ENCODE results near the gene SBF2.

SBF2 gene

DNA sequence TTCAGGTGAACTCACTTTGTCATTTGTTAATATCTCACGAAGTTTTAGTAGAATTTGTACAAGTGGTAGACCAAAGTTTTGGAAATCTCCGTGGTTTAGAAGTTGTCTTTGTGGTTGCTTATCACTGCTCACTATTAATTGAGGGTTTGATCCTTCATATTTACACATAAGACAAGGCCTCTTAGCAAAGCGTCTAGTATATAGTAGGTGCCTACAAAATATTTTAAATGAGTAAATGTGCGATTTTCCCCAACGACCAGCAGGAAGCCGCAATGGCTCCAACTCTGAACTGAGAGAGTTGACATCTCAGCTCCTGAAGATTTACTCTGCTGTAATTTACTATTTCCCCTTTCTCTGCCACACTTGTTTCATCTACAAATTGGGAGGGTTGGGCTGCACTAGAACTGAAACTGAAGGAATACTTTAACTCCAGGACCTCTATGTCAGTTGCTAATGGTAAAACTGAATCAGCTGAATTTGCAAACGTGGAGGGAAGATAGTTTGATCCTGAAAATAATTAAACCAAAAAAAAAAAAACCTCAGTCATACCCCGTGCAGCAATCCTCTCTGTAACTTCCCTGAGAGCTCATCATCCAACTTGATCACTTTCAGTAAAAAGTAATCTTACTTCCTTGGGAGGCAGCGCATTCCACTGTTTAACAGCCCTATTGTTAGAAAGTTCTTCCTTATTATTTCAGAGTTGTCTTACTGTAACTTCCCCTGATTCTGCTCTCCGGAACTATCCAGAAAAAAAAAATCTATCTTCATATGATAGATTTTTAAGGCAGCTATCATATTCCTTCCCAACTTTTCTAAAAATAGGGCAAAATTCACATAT lies 1.3 kb upstream of the SBF2 start:
- no peaks in the 10 kb centered on the region for H3K9me3 ChIP-seq (ENCODE audit: control insufficient read depth, insufficient read depth, low read length)
- H3K4me1 ChIP-seq (ENCODE audit: insufficient read depth, low read length) = peaks cover 16% of the 10 kb centered on the region
- H3K36me3 ChIP-seq (ENCODE audit: insufficient read depth, low read length) = no peaks in the 10 kb centered on the region
- peak overlapping the region; percentile 73 for H3K9ac ChIP-seq (ENCODE audit: low read depth, low read length)

DNA sequence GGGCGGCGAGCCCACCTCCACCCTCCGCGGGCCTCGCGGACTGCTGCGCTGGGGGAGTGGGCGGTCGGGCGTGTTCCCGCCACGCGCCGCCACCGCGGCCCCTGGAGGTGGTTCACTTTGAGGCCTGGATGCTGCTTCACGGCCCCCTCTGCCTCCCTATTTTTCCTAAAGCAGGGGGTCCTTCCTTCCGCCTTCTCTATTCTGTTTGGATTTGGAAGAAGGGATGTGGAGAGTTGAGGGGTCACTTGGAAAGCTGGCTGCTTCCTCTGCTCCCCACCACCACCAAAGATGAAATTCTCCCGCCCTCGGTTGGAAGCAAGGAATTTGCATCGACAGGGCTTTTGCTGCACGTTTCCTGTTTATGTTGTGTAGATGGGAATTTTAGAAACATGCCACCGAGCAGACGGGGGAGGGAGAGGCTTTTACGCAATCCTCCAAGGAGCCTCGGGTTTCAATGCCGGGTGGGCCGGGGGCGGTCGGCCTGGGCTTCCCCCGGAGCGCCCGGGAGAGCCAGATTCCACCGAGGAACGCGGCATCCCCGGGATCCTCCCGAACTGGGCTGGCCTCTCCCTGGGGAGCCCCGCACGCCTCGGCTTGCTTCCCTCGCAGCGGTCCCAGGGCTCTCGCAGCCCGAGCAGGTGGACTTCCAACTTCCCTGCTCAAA lies 403 bp upstream of the SBF2 start:
- peaks cover 18% of the 10 kb centered on the region for H3K4me1 ChIP-seq (ENCODE audit: insufficient read depth, low read length)
- H3K9ac ChIP-seq (ENCODE audit: low read depth, low read length) = peak overlapping the region; percentile 73
- H3K9me3 ChIP-seq (ENCODE audit: control insufficient read depth, insufficient read depth, low read length) = no peaks in the 10 kb centered on the region
- no peaks in the 10 kb centered on the region for H3K36me3 ChIP-seq (ENCODE audit: insufficient read depth, low read length)

- no peaks in the 10 kb centered on the region for H3K36me3 ChIP-seq (ENCODE audit: insufficient read depth, low read length)
- H3K9ac ChIP-seq (ENCODE audit: low read depth, low read length) = no peak overlapping the region
- H3K9me3 ChIP-seq (ENCODE audit: control insufficient read depth, insufficient read depth, low read length) = no peaks in the 10 kb centered on the region
- H3K4me1 ChIP-seq (ENCODE audit: insufficient read depth, low read length) = peaks cover 18% of the 10 kb centered on the region
These were observed 2.0 kb downstream of the SBF2 start for GRCh38 chr11:10291801-10292638.

GRCh38 chr11:10289765-10290380 lies 4.1 kb downstream of the SBF2 start:
- Histone ChIP-seq H3K36me3 (ENCODE audit: insufficient read depth, low read length) (no peaks in the 10 kb centered on the region), H3K9me3 (ENCODE audit: control insufficient read depth, insufficient read depth, low read length) (no peaks in the 10 kb centered on the region), H3K4me1 (ENCODE audit: insufficient read depth, low read length) (peaks cover 12% of the 10 kb centered on the region), H3K9ac (ENCODE audit: low read depth, low read length) (no peak overlapping the region)

DNA sequence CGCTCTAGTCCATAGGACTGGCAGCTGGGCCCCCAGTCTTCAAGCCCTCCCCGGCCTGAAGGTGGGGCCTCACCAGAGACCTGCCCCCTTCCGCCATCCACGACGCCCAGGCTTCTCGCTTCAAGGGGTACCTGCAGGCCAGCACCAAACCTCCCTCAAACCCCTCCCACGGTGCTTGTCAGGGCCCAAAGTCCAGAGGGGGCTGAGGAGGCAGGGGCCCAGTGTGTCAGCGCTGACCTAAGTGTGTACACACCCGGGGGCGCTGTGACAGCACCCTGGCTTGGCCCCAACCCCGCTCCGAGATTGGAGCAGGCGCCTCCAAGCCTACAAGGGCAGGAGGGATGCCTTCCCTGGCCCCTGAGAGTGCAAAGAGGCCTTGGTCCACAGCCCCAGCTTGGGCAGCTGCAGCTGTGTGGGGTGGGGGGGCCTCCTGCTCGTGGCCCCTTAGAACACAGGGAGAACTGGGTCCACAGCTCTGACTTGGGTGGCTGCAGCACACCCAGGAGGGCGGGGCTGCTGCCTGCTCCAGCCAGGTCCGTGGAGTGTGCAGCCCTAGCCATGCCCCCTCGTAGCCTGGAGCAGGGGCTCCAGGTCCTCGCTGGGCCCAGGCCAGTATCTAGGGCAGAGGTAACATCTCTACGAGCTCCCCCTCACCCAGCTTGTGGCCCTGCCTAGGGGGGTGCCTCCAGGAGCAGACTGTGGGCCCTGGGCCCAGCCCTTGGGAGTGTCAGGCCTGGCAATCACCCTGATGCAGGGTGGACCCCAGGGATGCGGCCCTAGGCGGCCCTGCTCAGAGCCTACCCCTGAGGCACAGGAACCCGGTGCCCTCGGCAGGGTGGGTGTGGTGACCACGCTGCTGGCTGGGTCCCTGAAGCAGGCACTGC lies 4.9 kb downstream of the SBF2 start:
- Histone ChIP-seq H3K4me1 (ENCODE audit: insufficient read depth, low read length) (peaks cover 12% of the 10 kb centered on the region), H3K9me3 (ENCODE audit: control insufficient read depth, insufficient read depth, low read length) (no peaks in the 10 kb centered on the region), H3K36me3 (ENCODE audit: insufficient read depth, low read length) (no peaks in the 10 kb centered on the region), H3K9ac (ENCODE audit: low read depth, low read length) (no peak overlapping the region)

- H3K9me3 ChIP-seq (ENCODE audit: control insufficient read depth, insufficient read depth, low read length) = no peaks in the 10 kb centered on the region
- H3K4me1 ChIP-seq (ENCODE audit: insufficient read depth, low read length) = peaks cover 12% of the 10 kb centered on the region
- no peaks in the 10 kb centered on the region for H3K36me3 ChIP-seq (ENCODE audit: insufficient read depth, low read length)
- no peak overlapping the region for H3K9ac ChIP-seq (ENCODE audit: low read depth, low read length)
These were observed 6.0 kb downstream of the SBF2 start for GRCh38 chr11:10287766-10288715.

DNA sequence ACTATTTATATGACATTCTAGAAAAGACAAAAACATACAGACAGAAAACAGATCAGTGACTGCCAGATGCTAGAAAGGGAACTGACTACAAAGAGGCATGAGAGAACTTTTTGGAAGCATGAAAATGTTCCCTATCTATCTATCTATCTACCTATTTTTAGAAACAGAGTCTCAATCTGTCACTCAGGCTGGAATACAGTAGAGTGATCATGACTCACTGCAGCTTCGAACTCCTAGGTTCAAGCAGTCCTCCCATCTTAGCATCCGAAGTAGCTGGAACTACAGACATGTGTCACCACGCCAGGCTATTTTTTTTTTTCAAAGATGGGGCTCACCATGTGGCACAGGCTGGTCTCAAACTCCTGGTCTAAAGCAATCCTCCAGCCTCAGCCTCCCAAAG lies 6.9 kb downstream of the SBF2 start:
- Histone ChIP-seq H3K9ac (ENCODE audit: low read depth, low read length) (no peak overlapping the region), H3K36me3 (ENCODE audit: insufficient read depth, low read length) (no peaks in the 10 kb centered on the region), H3K9me3 (ENCODE audit: control insufficient read depth, insufficient read depth, low read length) (no peaks in the 10 kb centered on the region), H3K4me1 (ENCODE audit: insufficient read depth, low read length) (peaks cover 12% of the 10 kb centered on the region)

DNA sequence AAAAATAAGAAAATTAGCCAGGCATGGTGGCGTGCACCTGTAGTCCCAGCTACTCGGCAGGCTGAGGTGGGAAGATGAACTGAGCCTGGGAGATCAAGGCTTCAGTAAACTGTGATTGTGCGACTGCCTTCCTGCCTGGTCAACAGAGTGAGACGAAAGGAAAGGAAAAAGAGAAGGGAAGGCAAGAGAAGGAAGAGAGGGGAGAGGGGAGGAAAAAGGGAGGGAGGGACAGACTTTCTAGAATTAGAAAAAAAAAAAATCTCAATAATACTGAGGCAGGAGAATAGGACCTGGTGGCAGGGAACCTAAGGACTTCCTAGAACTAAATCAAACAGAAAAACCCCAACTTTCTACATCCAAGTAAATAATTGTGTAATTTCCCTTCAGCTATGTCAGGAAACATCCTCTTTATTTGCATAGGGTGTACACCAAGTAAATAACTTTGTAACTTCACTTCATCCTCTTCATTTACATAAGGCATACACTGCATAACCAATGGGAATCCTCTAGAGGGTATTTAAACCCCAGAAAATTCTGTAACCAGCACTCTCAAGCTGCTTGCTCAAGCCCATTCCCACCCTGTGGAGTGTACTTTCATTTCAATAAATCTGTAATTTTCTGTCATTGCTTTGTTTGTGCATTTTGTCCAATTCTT lies 8.7 kb downstream of the SBF2 start:
- Histone ChIP-seq H3K9ac (ENCODE audit: low read depth, low read length) (no peak overlapping the region), H3K36me3 (ENCODE audit: insufficient read depth, low read length) (no peaks in the 10 kb centered on the region), H3K9me3 (ENCODE audit: control insufficient read depth, insufficient read depth, low read length) (no peaks in the 10 kb centered on the region), H3K4me1 (ENCODE audit: insufficient read depth, low read length) (peaks cover 2% of the 10 kb centered on the region)

GRCh38 chr11:10283991-10284390 lies 10.0 kb downstream of the SBF2 start:
- Histone ChIP-seq H3K9ac (ENCODE audit: low read depth, low read length) (no peak overlapping the region), H3K9me3 (ENCODE audit: control insufficient read depth, insufficient read depth, low read length) (no peaks in the 10 kb centered on the region), H3K36me3 (ENCODE audit: insufficient read depth, low read length) (no peaks in the 10 kb centered on the region), H3K4me1 (ENCODE audit: insufficient read depth, low read length) (no peaks in the 10 kb centered on the region; the same call in 1 of the 2 replicates)

GRCh38 chr11:10282117-10282516 lies 11.9 kb downstream of the SBF2 start:
- Histone ChIP-seq H3K4me1 (ENCODE audit: insufficient read depth, low read length) (no peaks in the 10 kb centered on the region; the same call in 1 of the 2 replicates), H3K9me3 (ENCODE audit: control insufficient read depth, insufficient read depth, low read length) (no peaks in the 10 kb centered on the region), H3K36me3 (ENCODE audit: insufficient read depth, low read length) (no peaks in the 10 kb centered on the region), H3K9ac (ENCODE audit: low read depth, low read length) (no peak overlapping the region)

- H3K4me1 ChIP-seq (ENCODE audit: insufficient read depth, low read length) = no peaks in the 10 kb centered on the region; the same call in 1 of the 2 replicates
- H3K36me3 ChIP-seq (ENCODE audit: insufficient read depth, low read length) = no peaks in the 10 kb centered on the region
- no peak overlapping the region for H3K9ac ChIP-seq (ENCODE audit: low read depth, low read length)
- H3K9me3 ChIP-seq (ENCODE audit: control insufficient read depth, insufficient read depth, low read length) = no peaks in the 10 kb centered on the region
These were observed 18.3 kb downstream of the SBF2 start for GRCh38 chr11:10275714-10276113.

- Histone ChIP-seq H3K36me3 (ENCODE audit: insufficient read depth, low read length) (no peaks in the 10 kb centered on the region), H3K4me1 (ENCODE audit: insufficient read depth, low read length) (no peaks in the 10 kb centered on the region; the same call in 1 of the 2 replicates), H3K9ac (ENCODE audit: low read depth, low read length) (no peak overlapping the region), H3K9me3 (ENCODE audit: control insufficient read depth, insufficient read depth, low read length) (no peaks in the 10 kb centered on the region)
These were observed 19.3 kb downstream of the SBF2 start for GRCh38 chr11:10274726-10275125.

All from ES-I3 (cell line).